ENCODE results near the gene CPSF4. TPM values are rescaled to one million over a fixed set of nuclear protein-coding genes. Genes with fewer than 3 reads are reported as not detected.
"Not testable (repeated sequence)": the region's sequence is repeated elsewhere in the genome, so short reads cannot be mapped to it uniquely, and the experiment has no call there.

The CPSF4 gene
- total and polyA plus RNA-seq, 8 donors = 4.5 to 43.8 (median 27.2) TPM

- H3K27ac ChIP-seq = peak overlapping the region in 4 of 5 donors; percentile 96 to 99 (median 96)
- H3K36me3 ChIP-seq = peaks cover 28 to 52% (median 50%) of the 10 kb centered on the region in 4 donors
- H3K27me3 ChIP-seq = no peaks in the 10 kb centered on the region
- peaks cover 24 to 50% (median 48%) of the 10 kb centered on the region in 4 donors for H3K4me1 ChIP-seq
- peak overlapping the region; percentile 70 to 99 (median 78) for H3K4me3 ChIP-seq
- DNase-seq = peak in 1 of 2 donors; percentile 41
- WGBS, 5 donors = 20 to 38% (median 34%) methylated on average over 3 of the region's 3 CpGs
- intact Hi-C loops (cut with DNase I; ENCODE audit: low total_unique reads) = no loop called here
- H3K9me3 ChIP-seq = no peaks in the 10 kb centered on the region
- TF ChIP-seq POLR2A (IDR thresholded peaks at IDR 0.05) (no peak), EP300 (IDR thresholded peaks at IDR 0.05) (no peak), POLR2AphosphoS5 (IDR thresholded peaks at IDR 0.05) (no peak), CTCF (IDR thresholded peaks at IDR 0.05) (no peak)
These were observed 28.9 kb upstream of the CPSF4 start for GRCh38 chr7:99409806-99410205.

GRCh38 chr7:99410635-99411034 is 28.1 kb upstream of the CPSF4 start:
- TF ChIP-seq CTCF (IDR thresholded peaks at IDR 0.05) (no peak), POLR2A (IDR thresholded peaks at IDR 0.05) (no peak), POLR2AphosphoS5 (IDR thresholded peaks at IDR 0.05) (no peak), EP300 (IDR thresholded peaks at IDR 0.05) (no peak)
- H3K4me3 ChIP-seq = peak overlapping the region in 1 of 4 donors; percentile 70
- no peaks in the 10 kb centered on the region for H3K9me3 ChIP-seq
- intact Hi-C loops (cut with DNase I; ENCODE audit: low total_unique reads) = no loop called here
- H3K27ac ChIP-seq = peak overlapping the region in 1 of 5 donors; percentile 99
- H3K36me3 ChIP-seq = peaks cover 30 to 56% (median 55%) of the 10 kb centered on the region in 4 donors
- 90 to 96% (median 92%) methylated on average over 2 of the region's 2 CpGs for WGBS, 5 donors
- H3K4me1 ChIP-seq = peaks cover 24 to 47% (median 40%) of the 10 kb centered on the region in 4 donors
- no peaks in the 10 kb centered on the region for H3K27me3 ChIP-seq
- DNase-seq = no peak

GRCh38 chr7:99415513-99416127 is 23.1 kb upstream of the CPSF4 start:
- peaks cover 0 to 14% (median 3%) of the 10 kb centered on the region in 4 donors for H3K4me1 ChIP-seq
- DNase-seq = peak; percentile 63 to 80
- peaks cover 75 to 100% (median 100%) of the 10 kb centered on the region in 4 donors for H3K36me3 ChIP-seq
- H3K4me3 ChIP-seq; H3K9me3 ChIP-seq; H3K27ac ChIP-seq; intact Hi-C loops (cut with DNase I; ENCODE audit: low total_unique reads); H3K27me3 ChIP-seq: not testable (repeated sequence)
- 56 to 62% (median 59%) methylated on average over 17 of the region's 17 CpGs for WGBS, 5 donors
- TF ChIP-seq POLR2AphosphoS5 (IDR thresholded peaks at IDR 0.05) (peak in 1 of 3 donors; percentile 47), CTCF (IDR thresholded peaks at IDR 0.05) (peak in 5 of 7 experiments; percentile 26 to 75 (median 58))

GRCh38 chr7:99418260-99418659 is 20.5 kb upstream of the CPSF4 start:
- Histone ChIP-seq H3K4me3 (no peak overlapping the region), H3K36me3 (peaks cover 70 to 99% (median 95%) of the 10 kb centered on the region in 4 donors), H3K27ac (no peak overlapping the region), H3K27me3 (no peaks in the 10 kb centered on the region), H3K4me1 (peaks cover 0 to 9% (median 0%) of the 10 kb centered on the region in 4 donors), H3K9me3 (no peaks in the 10 kb centered on the region)
- intact Hi-C loops (cut with DNase I; ENCODE audit: low total_unique reads) = no loop called here
- TF ChIP-seq CTCF (IDR thresholded peaks at IDR 0.05) (no peak), POLR2A (IDR thresholded peaks at IDR 0.05) (no peak), POLR2AphosphoS5 (IDR thresholded peaks at IDR 0.05) (no peak), EP300 (IDR thresholded peaks at IDR 0.05) (no peak)
- WGBS, 5 donors = 89 to 98% (median 94%) methylated on average over 9 of the region's 9 CpGs
- DNase-seq = no peak

All from stomach (tissue), 9 donors.